Chondrocyte (in vitro differentiated cells): ENCODE data around the gene EHBP1. TPM values are rescaled to one million over a fixed set of nuclear protein-coding genes. Genes with fewer than 3 reads are reported as not detected.

Experiments
- DNase-seq: peaks from one replicate; pipeline ENCODE4 v3.0.0; 2021; ENCODE audit warnings: mixed read lengths, low spot score
- H3K27ac Mint-ChIP-seq: one replicate; pipeline ENCODE4 v1.8.0; 2021; ENCODE audit warnings: mild to moderate bottlenecking, moderate library complexity, mixed read lengths; ENCODE audit not compliant: unreplicated experiment
- H3K27me3 Mint-ChIP-seq: 2 replicates; pipeline ENCODE4 v1.8.0; 2021; ENCODE audit warnings: low read depth, mixed read lengths
- H3K36me3 Mint-ChIP-seq: 2 replicates; pipeline ENCODE4 v1.8.0; 2021; ENCODE audit warnings: low read depth, mixed read lengths
- H3K4me1 Mint-ChIP-seq: 2 replicates; pipeline ENCODE4 v1.8.0; 2021; ENCODE audit warnings: low read depth, mild to moderate bottlenecking, mixed read lengths
- H3K4me3 Mint-ChIP-seq: one replicate; pipeline ENCODE4 v1.8.0; 2021; ENCODE audit warnings: mild to moderate bottlenecking, moderate library complexity, mixed read lengths; ENCODE audit not compliant: unreplicated experiment
- H3K9me3 Mint-ChIP-seq: 2 replicates; pipeline ENCODE4 v1.8.0; 2021; ENCODE audit warnings: low read depth, mixed read lengths
- CTCF ChIP-seq: fragments of 200-600 bp; sonication (generic); IDR thresholded peaks from 2 replicates; pipeline ENCODE4 v1.5.0; 2021; ENCODE audit warnings: antibody characterized with exemption, mild to moderate bottlenecking, moderate library complexity
- total RNA-seq: library from RNA; stranded (reverse); gene quantifications from 3 replicates; pipeline ENCODE4 v1.2.1, GENCODE V29; 2021

EHBP1 gene
- total RNA-seq, 1 donor from 2014 or later: 48.6 TPM

- H3K4me1 Mint-ChIP-seq: no peaks in the 10 kb centered on the region
- peaks cover 52% of the 10 kb centered on the region for H3K9me3 Mint-ChIP-seq
- no peak for TF ChIP-seq CTCF
- H3K27ac Mint-ChIP-seq: no peak overlapping the region
- H3K27me3 Mint-ChIP-seq: no peaks in the 10 kb centered on the region
- peaks cover 60% of the 10 kb centered on the region for H3K36me3 Mint-ChIP-seq
- H3K4me3 Mint-ChIP-seq: no peak overlapping the region
- DNase-seq: no peak
Observed at GRCh38 chr2:62873603-62874002, 168.1 kb downstream of the EHBP1 start.

GRCh38 chr2:62874881-62875383, 169.4 kb downstream of the EHBP1 start:
- H3K36me3 Mint-ChIP-seq: peaks cover 66% of the 10 kb centered on the region
- H3K27me3 Mint-ChIP-seq: no peaks in the 10 kb centered on the region
- DNase-seq: no peak
- no peak for TF ChIP-seq CTCF
- H3K27ac Mint-ChIP-seq: no peak overlapping the region
- H3K4me3 Mint-ChIP-seq: no peak overlapping the region
- no peaks in the 10 kb centered on the region for H3K4me1 Mint-ChIP-seq
- H3K9me3 Mint-ChIP-seq: peaks cover 62% of the 10 kb centered on the region

GRCh38 chr2:62881162-62881795, 175.8 kb downstream of the EHBP1 start:
- H3K27ac Mint-ChIP-seq: no peak overlapping the region
- DNase-seq: no peak
- H3K4me1 Mint-ChIP-seq: no peaks in the 10 kb centered on the region
- peaks cover 38% of the 10 kb centered on the region for H3K36me3 Mint-ChIP-seq
- no peak for TF ChIP-seq CTCF
- no peak overlapping the region for H3K4me3 Mint-ChIP-seq
- peaks cover 37% of the 10 kb centered on the region for H3K9me3 Mint-ChIP-seq
- no peaks in the 10 kb centered on the region for H3K27me3 Mint-ChIP-seq

DNA sequence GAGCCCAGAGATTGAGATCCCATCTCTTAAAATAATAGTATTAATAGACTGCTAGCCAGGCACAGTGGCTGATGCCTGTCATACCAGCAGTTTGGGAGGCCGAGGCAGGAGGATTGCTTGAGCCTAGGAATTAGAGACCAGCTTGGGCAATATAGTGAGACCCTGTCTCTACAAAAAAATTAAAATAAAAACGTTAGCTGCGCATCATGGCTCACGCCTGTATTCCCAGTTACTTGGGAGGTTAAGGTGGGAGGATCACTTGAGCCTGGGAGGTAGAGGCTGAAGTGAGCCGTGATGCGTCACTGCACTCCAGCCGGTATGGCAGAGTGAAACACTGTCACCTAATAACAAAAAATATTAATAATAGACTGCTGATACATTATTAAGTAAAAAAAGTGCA, 178.1 kb downstream of the EHBP1 start:
- Mint-ChIP-seq H3K4me3 (no peak overlapping the region), H3K27me3 (no peaks in the 10 kb centered on the region), H3K27ac (no peak overlapping the region), H3K36me3 (peaks cover 18% of the 10 kb centered on the region), H3K9me3 (peaks cover 16% of the 10 kb centered on the region), H3K4me1 (no peaks in the 10 kb centered on the region)
- no peak for DNase-seq
- TF ChIP-seq CTCF: no peak

GRCh38 chr2:62884086-62884485, 178.6 kb downstream of the EHBP1 start:
- Mint-ChIP-seq H3K4me3 (no peak overlapping the region), H3K9me3 (peaks cover 14% of the 10 kb centered on the region)
- no peak for TF ChIP-seq CTCF

More at GRCh38 chr2:62884086-62884485, 178.6 kb downstream of the EHBP1 start:
- DNase-seq: no peak
- H3K4me1 Mint-ChIP-seq: no peaks in the 10 kb centered on the region
- peaks cover 17% of the 10 kb centered on the region for H3K36me3 Mint-ChIP-seq
- no peak overlapping the region for H3K27ac Mint-ChIP-seq
- no peaks in the 10 kb centered on the region for H3K27me3 Mint-ChIP-seq
